ENCODE results near the gene ZNF845. TPM values are rescaled to one million over a fixed set of nuclear protein-coding genes. Genes with fewer than 3 reads are reported as not detected.
"Not testable (repeated sequence)": the region's sequence is repeated elsewhere in the genome, so short reads cannot be mapped to it uniquely, and the experiment has no call there.

The ZNF845 gene
- polyA plus RNA-seq, 1 donor (not counting 4 experiments of a cell fraction or from before 2014, with no cell fraction given), result 4.4 TPM

DNA sequence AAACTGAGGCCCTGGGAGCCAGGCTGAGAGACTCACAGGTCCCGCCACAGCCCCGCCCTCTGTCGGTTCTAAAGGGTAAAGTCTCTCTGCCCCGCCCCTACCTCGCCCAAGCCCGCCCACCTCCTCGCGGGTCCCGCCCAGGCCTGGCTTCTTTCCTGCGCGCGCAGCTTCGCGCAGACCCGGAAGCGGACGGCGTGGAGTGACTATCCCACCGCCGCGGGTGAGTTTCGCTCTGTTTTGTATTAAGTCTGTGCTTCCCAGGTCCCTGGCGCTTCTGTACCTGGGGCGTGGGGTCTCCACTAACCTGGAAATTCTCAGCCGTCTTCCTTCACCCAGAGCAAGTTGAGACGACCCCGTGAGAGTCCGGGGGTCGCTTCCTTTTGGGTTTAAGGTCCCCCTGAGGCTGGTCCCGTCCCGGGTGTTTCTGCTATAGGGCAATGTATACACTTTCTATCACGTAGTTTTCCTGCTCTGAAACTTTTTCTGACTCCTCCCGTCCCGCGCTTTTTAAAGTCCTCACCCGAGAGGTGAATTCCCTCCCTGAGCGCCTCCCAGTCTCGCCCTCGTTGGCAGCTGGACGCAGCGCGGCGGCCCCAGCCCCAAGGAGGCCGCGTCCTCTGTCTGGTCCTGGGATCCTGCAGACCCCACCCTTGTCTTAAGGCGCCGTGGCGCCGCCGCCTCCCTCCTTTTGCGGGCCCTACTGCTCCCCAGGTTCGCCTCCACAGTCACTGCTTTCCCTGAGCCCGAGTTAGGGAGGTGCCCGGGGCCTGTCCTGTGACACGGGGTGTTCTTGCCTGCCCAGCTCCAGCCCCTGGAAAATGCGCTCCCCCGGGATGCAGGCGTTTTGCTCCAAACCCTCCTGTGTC, 61.7 kb downstream of the ZNF845 start, which contains the start of gene ZNF765:
Gene ZNF765 (plus strand): TSS at position 176 of the 866 bp plus-strand sequence. CDS start 2,867 bp downstream, outside the sequence.
- peaks cover 3 to 5% of the 10 kb centered on the region in 2 experiments for H3K36me3 ChIP-seq (ENCODE audit: control insufficient read depth in 2 of 2, extremely low read depth in 1 of 2, insufficient read depth in 2 of 2, low read length in 2 of 2)
- peak; percentile 41 for DNase-seq (ENCODE audit: low read depth, low spot score)
- peaks cover 2% of the 10 kb centered on the region for H3K9me3 ChIP-seq (ENCODE audit: control insufficient read depth, low read depth, low read length)
- H3K4me3 ChIP-seq (ENCODE audit: control insufficient read depth in 2 of 3, extremely low read depth in 1 of 3, insufficient read depth in 2 of 3, low read depth in 1 of 3, low read length in 3 of 3), result peak within 1 kb of the TSS; percentile 61 to 82 (median 82)
- peaks cover 17% of the 10 kb centered on the region for H3K79me2 ChIP-seq (ENCODE audit: control insufficient read depth, insufficient read depth, low read length)
- no peak for TF ChIP-seq EZH2 (IDR thresholded peaks at IDR 0.05; ENCODE audit: low read length)
- TF ChIP-seq, protein P1, sequence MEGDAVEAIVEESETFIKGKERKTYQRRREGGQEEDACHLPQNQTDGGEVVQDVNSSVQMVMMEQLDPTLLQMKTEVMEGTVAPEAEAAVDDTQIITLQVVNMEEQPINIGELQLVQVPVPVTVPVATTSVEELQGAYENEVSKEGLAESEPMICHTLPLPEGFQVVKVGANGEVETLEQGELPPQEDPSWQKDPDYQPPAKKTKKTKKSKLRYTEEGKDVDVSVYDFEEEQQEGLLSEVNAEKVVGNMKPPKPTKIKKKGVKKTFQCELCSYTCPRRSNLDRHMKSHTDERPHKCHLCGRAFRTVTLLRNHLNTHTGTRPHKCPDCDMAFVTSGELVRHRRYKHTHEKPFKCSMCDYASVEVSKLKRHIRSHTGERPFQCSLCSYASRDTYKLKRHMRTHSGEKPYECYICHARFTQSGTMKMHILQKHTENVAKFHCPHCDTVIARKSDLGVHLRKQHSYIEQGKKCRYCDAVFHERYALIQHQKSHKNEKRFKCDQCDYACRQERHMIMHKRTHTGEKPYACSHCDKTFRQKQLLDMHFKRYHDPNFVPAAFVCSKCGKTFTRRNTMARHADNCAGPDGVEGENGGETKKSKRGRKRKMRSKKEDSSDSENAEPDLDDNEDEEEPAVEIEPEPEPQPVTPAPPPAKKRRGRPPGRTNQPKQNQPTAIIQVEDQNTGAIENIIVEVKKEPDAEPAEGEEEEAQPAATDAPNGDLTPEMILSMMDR (optimal IDR thresholded peaks at IDR 0.05 in 1 of 3, IDR thresholded peaks at IDR 0.05 in 1 of 3, conservative IDR thresholded peaks at IDR 0.05 in 1 of 3; ENCODE audit: extremely low read depth in 1 of 3, insufficient read depth in 2 of 3, low read length in 3 of 3), result peak; percentile 13 to 58 (median 34)
- H3K4me1 ChIP-seq (ENCODE audit: control insufficient read depth, extremely low read depth, insufficient read depth, low read length), result peaks cover 5% of the 10 kb centered on the region
- no peaks in the 10 kb centered on the region for H3K9me1 ChIP-seq (ENCODE audit: control insufficient read depth, extremely low read depth, insufficient read depth, low read length)
- H3K9ac ChIP-seq (ENCODE audit: control insufficient read depth, extremely low read depth, insufficient read depth, low read length), result peak within 1 kb of the TSS; percentile 84
- peak within 1 kb of the TSS; percentile 82 for H3K27ac ChIP-seq (ENCODE audit: control insufficient read depth, insufficient read depth, low read length)
- dilution Hi-C loops (cut with MboI; ENCODE audit: extremely low pct_ligation_motif_present, low sequenced_read_pairs), result no loop called here
- no peak for FAIRE-seq
- H2AFZ ChIP-seq (ENCODE audit: control insufficient read depth, low read length), result peak within 1 kb of the TSS; percentile 89
- peak within 1 kb of the TSS; percentile 88 for H3K4me2 ChIP-seq (ENCODE audit: control insufficient read depth, extremely low read depth, insufficient read depth, low read depth, low read length)
- no peaks in the 10 kb centered on the region for H3K27me3 ChIP-seq (ENCODE audit: control insufficient read depth, extremely low read depth, insufficient read depth, low read length)
- no peaks in the 10 kb centered on the region for H4K20me1 ChIP-seq (ENCODE audit: control insufficient read depth, extremely low read depth, insufficient read depth, low read length)

DNA sequence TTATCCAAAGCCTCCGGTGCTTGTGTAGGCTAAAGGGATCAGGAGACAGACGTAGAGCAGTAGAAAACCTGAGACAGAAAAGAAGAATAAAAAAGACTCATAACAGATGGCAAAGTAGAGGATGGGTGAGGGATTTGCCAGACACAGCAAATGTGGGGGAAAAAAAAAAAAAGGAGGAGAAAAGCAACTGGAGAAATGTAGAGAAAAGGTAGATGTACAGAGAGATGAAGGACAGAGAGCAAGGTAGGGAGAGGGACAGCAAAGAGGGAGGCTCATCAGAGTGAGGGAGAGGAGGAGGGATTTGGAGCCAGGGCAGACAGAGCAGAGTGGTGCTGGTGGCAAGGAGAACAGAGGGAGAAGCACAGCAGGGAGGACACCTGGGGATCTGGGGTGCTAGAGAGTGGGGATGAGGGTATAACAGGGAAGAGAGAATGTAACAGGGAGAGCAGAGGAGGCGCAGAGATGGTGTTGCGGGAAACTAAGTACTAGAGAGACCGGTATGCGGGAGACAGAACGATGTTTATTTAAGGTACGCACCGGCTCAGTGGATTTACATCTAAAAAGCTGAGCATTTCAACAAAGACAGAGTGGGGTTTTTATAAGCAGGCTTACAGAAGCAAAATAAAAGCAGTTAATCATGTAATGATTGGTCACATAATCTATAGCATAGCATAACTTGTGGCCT, 62.4 kb downstream of the ZNF845 start:
- Histone ChIP-seq H3K4me2 (ENCODE audit: control insufficient read depth, extremely low read depth, insufficient read depth, low read depth, low read length) (peak overlapping the region; percentile 88), H3K79me2 (ENCODE audit: control insufficient read depth, insufficient read depth, low read length) (peaks cover 17% of the 10 kb centered on the region), H3K9ac (ENCODE audit: control insufficient read depth, extremely low read depth, insufficient read depth, low read length) (peak overlapping the region; percentile 84), H3K4me3 (ENCODE audit: control insufficient read depth in 2 of 3, extremely low read depth in 1 of 3, insufficient read depth in 2 of 3, low read depth in 1 of 3, low read length in 3 of 3) (peak overlapping the region; percentile 61 to 82 (median 82)), H2AFZ (ENCODE audit: control insufficient read depth, low read length) (peak overlapping the region; percentile 88), H3K27ac (ENCODE audit: control insufficient read depth, insufficient read depth, low read length) (peak overlapping the region; percentile 82)
- FAIRE-seq; dilution Hi-C loops (cut with MboI; ENCODE audit: extremely low pct_ligation_motif_present, low sequenced_read_pairs); H3K36me3 ChIP-seq (ENCODE audit: control insufficient read depth in 2 of 2, extremely low read depth in 1 of 2, insufficient read depth in 2 of 2, low read length in 2 of 2); H3K9me3 ChIP-seq (ENCODE audit: control insufficient read depth, low read depth, low read length); H3K9me1 ChIP-seq (ENCODE audit: control insufficient read depth, extremely low read depth, insufficient read depth, low read length); DNase-seq (ENCODE audit: low read depth, low spot score); H4K20me1 ChIP-seq (ENCODE audit: control insufficient read depth, extremely low read depth, insufficient read depth, low read length); H3K27me3 ChIP-seq (ENCODE audit: control insufficient read depth, extremely low read depth, insufficient read depth, low read length); H3K4me1 ChIP-seq (ENCODE audit: control insufficient read depth, extremely low read depth, insufficient read depth, low read length): not testable (repeated sequence)

Measured in keratinocyte (primary cell).